ENCODE measurements around the gene SHISA4. TPM values are rescaled to one million over a fixed set of nuclear protein-coding genes. Genes with fewer than 3 reads are reported as not detected.

Gene SHISA4
- total RNA-seq, 1 experiment from 2014 or later: 6.3 TPM

DNA sequence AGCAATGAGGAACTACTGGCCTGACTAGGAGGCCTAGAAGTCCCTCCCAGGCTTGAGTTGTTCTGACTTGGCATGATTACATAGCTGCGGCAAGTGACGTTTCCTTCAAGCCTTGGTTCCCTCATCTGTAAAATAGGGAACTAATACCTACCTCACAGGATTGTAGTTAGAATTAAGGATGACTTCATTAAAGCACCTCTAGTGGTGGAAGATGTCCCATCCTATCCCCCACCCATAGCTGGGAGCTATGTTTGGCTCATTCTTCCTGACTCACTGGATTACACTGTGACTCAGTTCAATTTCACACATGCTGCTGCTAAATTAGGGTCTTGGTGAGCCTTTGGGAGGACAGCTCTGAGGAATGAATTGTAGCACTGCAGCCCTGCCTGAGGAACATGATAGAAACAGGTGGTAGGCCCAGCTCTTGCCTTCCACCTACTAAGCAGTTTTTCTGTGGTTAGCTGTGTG lies 6.0 kb upstream of the SHISA4 start:
- Mint-ChIP-seq H3K4me3 (no peak overlapping the region), H3K27ac (peak overlapping the region; percentile 35; the same call in 1 of the 2 replicates), H3K27me3 (ENCODE audit: low read depth) (peaks cover 13% of the 10 kb centered on the region), H3K4me1 (peaks cover 26% of the 10 kb centered on the region), H3K36me3 (no peaks in the 10 kb centered on the region), H3K9me3 (no peaks in the 10 kb centered on the region)
- TF ChIP-seq, protein P1, sequence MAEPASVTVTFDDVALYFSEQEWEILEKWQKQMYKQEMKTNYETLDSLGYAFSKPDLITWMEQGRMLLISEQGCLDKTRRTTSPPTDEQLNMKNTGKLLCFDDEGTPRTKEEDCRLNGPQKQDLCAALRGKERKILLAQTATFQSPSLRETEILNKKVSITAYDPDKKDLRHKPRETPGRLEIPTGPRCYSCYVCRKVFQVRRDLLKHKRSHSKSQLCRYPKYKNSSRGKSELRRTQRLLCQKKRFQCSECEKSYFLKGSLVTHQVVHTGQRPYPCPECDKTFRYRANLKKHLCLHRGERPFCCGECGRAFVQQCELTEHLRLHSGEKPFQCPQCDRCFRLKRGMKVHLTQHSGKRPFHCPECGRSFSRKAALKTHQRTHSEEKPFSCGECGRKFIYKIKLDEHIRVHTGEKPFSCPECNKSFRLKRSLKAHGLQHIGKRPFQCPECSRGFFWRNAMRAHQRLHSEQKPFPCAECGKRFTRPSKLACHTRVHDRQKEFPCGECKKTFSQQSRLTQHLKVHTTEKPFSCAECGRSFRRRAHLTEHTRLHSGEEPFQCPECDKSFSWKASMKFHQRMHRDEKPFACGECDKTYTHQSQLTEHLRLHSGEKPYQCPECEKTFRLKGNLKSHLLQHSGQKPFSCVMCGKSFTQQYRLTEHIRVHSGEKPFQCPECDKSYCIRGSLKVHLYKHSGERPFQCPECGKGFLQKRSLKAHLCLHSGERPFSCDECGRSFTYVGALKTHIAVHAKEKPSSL (CRISPR knock-in tag; conservative IDR thresholded peaks at IDR 0.05): no peak
- TF ChIP-seq SOX15 (CRISPR knock-in tag; IDR thresholded peaks at IDR 0.05): no peak
- no peak for TF ChIP-seq NR2C2 (CRISPR knock-in tag; IDR thresholded peaks at IDR 0.05)
- TF ChIP-seq, protein P2, sequence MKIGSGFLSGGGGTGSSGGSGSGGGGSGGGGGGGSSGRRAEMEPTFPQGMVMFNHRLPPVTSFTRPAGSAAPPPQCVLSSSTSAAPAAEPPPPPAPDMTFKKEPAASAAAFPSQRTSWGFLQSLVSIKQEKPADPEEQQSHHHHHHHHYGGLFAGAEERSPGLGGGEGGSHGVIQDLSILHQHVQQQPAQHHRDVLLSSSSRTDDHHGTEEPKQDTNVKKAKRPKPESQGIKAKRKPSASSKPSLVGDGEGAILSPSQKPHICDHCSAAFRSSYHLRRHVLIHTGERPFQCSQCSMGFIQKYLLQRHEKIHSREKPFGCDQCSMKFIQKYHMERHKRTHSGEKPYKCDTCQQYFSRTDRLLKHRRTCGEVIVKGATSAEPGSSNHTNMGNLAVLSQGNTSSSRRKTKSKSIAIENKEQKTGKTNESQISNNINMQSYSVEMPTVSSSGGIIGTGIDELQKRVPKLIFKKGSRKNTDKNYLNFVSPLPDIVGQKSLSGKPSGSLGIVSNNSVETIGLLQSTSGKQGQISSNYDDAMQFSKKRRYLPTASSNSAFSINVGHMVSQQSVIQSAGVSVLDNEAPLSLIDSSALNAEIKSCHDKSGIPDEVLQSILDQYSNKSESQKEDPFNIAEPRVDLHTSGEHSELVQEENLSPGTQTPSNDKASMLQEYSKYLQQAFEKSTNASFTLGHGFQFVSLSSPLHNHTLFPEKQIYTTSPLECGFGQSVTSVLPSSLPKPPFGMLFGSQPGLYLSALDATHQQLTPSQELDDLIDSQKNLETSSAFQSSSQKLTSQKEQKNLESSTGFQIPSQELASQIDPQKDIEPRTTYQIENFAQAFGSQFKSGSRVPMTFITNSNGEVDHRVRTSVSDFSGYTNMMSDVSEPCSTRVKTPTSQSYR (CRISPR knock-in tag; IDR thresholded peaks at IDR 0.05): no peak
- TF ChIP-seq JUN (CRISPR knock-in tag; IDR thresholded peaks at IDR 0.05): no peak
- TF ChIP-seq ZNF219 (CRISPR knock-in tag; IDR thresholded peaks at IDR 0.05; ENCODE audit: borderline replicate concordance): no peak
- TF ChIP-seq, protein P3, sequence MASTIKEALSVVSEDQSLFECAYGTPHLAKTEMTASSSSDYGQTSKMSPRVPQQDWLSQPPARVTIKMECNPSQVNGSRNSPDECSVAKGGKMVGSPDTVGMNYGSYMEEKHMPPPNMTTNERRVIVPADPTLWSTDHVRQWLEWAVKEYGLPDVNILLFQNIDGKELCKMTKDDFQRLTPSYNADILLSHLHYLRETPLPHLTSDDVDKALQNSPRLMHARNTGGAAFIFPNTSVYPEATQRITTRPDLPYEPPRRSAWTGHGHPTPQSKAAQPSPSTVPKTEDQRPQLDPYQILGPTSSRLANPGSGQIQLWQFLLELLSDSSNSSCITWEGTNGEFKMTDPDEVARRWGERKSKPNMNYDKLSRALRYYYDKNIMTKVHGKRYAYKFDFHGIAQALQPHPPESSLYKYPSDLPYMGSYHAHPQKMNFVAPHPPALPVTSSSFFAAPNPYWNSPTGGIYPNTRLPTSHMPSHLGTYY (CRISPR knock-in tag; IDR thresholded peaks at IDR 0.05): no peak
- TF ChIP-seq, protein P4, sequence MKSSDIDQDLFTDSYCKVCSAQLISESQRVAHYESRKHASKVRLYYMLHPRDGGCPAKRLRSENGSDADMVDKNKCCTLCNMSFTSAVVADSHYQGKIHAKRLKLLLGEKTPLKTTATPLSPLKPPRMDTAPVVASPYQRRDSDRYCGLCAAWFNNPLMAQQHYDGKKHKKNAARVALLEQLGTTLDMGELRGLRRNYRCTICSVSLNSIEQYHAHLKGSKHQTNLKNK (CRISPR knock-in tag; IDR thresholded peaks at IDR 0.05): no peak
- TF ChIP-seq, protein P5, sequence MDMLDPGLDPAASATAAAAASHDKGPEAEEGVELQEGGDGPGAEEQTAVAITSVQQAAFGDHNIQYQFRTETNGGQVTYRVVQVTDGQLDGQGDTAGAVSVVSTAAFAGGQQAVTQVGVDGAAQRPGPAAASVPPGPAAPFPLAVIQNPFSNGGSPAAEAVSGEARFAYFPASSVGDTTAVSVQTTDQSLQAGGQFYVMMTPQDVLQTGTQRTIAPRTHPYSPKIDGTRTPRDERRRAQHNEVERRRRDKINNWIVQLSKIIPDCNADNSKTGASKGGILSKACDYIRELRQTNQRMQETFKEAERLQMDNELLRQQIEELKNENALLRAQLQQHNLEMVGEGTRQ (CRISPR knock-in tag; IDR thresholded peaks at IDR 0.05): no peak
- DNase-seq (ENCODE audit: low spot score) (no peak), ATAC-seq (peak; percentile 18)
- POLR2A ChIA-PET: interaction anchor here (0.5 to 0.6 kb wide), 2 partner anchors 68 to 406 kb away, joined by 3 to 4 read pairs; no protein-coding TSS in a partner anchor
- CTCF ChIA-PET: interaction anchor here (1.1 to 7.6 kb wide), 4 partner anchors 12 to 401 kb away, joined by 3 to 135 read pairs (median 8); partner anchors contain the start of gene IPO9

DNA sequence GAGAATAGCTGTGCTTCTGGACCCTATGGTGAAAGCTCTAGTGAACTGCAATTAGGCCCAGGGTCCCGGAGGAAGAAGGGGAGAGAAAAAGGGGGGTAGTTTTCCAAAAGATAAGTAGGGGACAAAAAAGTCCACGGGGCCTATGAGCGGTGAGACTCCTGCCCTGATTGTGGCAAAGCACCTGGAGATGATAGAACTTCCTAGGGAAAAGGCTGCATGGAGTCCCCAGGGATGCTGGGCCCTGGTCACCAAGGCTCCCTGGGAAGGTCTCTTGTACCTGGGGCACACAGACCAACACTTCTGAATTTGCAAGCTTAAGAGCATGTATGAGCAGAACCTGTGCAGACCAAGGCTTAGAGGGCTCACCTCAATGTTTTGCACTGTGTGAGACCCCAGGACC lies 5.4 kb upstream of the SHISA4 start:
- POLR2A ChIA-PET: no interaction called here

DNA sequence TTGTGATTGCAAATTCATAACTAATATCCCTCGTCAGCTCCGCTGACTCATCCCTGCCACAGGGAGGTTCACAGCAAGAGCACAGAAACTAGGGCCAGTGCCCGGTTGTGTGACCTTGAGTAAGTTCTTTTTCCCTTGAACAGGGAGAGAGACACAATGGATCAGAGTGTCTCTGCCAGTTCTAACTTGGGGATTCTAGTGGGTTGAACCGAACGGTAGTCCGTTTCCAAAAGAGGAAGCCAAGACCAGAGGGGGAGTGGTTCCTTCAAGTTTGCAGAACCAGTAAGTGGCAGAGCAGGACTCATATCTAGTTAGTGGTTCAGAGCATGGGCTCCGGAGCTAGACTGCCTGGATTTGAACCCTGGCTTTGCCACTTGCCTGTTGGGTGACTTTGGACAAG lies 4.9 kb upstream of the SHISA4 start:
- no peak for DNase-seq (ENCODE audit: low spot score)
- Mint-ChIP-seq H3K4me1 (peaks cover 30% of the 10 kb centered on the region), H3K27ac (no peak overlapping the region), H3K9me3 (no peaks in the 10 kb centered on the region), H3K4me3 (no peak overlapping the region), H3K36me3 (no peaks in the 10 kb centered on the region), H3K27me3 (ENCODE audit: low read depth) (peaks cover 21% of the 10 kb centered on the region)
- ChIA-PET POLR2A (interaction anchor here (1.3 kb wide), 1 partner anchor 11 kb away, joined by 3 read pairs; no protein-coding TSS in a partner anchor), CTCF (interaction anchor here (0.7 to 7.6 kb wide), 7 partner anchors 11 to 371 kb away, joined by 3 to 135 read pairs (median 6); partner anchors contain the start of genes IPO9 and LMOD1)
- ATAC-seq: no peak
- no peak for TF ChIP-seq SOX15 (CRISPR knock-in tag; IDR thresholded peaks at IDR 0.05)
- no peak for TF ChIP-seq FOXJ3 (CRISPR knock-in tag; IDR thresholded peaks at IDR 0.05; ENCODE audit: borderline replicate concordance)
- TF ChIP-seq TCF7 (CRISPR knock-in tag; IDR thresholded peaks at IDR 0.05; ENCODE audit: low read depth): no peak
- TF ChIP-seq, protein P6, sequence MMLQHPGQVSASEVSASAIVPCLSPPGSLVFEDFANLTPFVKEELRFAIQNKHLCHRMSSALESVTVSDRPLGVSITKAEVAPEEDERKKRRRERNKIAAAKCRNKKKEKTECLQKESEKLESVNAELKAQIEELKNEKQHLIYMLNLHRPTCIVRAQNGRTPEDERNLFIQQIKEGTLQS (CRISPR knock-in tag; conservative IDR thresholded peaks at IDR 0.05): no peak
- TF ChIP-seq, protein P7, sequence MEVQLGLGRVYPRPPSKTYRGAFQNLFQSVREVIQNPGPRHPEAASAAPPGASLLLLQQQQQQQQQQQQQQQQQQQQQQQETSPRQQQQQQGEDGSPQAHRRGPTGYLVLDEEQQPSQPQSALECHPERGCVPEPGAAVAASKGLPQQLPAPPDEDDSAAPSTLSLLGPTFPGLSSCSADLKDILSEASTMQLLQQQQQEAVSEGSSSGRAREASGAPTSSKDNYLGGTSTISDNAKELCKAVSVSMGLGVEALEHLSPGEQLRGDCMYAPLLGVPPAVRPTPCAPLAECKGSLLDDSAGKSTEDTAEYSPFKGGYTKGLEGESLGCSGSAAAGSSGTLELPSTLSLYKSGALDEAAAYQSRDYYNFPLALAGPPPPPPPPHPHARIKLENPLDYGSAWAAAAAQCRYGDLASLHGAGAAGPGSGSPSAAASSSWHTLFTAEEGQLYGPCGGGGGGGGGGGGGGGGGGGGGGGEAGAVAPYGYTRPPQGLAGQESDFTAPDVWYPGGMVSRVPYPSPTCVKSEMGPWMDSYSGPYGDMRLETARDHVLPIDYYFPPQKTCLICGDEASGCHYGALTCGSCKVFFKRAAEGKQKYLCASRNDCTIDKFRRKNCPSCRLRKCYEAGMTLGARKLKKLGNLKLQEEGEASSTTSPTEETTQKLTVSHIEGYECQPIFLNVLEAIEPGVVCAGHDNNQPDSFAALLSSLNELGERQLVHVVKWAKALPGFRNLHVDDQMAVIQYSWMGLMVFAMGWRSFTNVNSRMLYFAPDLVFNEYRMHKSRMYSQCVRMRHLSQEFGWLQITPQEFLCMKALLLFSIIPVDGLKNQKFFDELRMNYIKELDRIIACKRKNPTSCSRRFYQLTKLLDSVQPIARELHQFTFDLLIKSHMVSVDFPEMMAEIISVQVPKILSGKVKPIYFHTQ (CRISPR knock-in tag; IDR thresholded peaks at IDR 0.05): no peak
- TF ChIP-seq CREM (CRISPR knock-in tag; IDR thresholded peaks at IDR 0.05): no peak
- TF ChIP-seq RELA (CRISPR knock-in tag; IDR thresholded peaks at IDR 0.05; ENCODE audit: borderline replicate concordance): no peak
- no peak for TF ChIP-seq ZNF317 (CRISPR knock-in tag; IDR thresholded peaks at IDR 0.05; ENCODE audit: borderline replicate concordance, low read depth)
- no peak for TF ChIP-seq ZNF121 (CRISPR knock-in tag; IDR thresholded peaks at IDR 0.05)

More for the DNA sequence above, 5.4 kb upstream of the SHISA4 start:
- TF ChIP-seq, protein P3 (CRISPR knock-in tag; IDR thresholded peaks at IDR 0.05): peak; percentile 61; the same call in 1 of the 2 replicates
- TF ChIP-seq CREB1 (CRISPR knock-in tag; IDR thresholded peaks at IDR 0.05): no peak
- Mint-ChIP-seq H3K27me3 (ENCODE audit: low read depth) (peaks cover 19% of the 10 kb centered on the region), H3K4me3 (no peak overlapping the region), H3K27ac (peak overlapping the region; percentile 50; the same call in 1 of the 2 replicates), H3K36me3 (no peaks in the 10 kb centered on the region), H3K4me1 (peaks cover 29% of the 10 kb centered on the region), H3K9me3 (no peaks in the 10 kb centered on the region)
- CTCF ChIA-PET: interaction anchor here (0.7 to 7.6 kb wide), 8 partner anchors 11 to 401 kb away, joined by 3 to 135 read pairs (median 6); partner anchors contain the start of genes IPO9 and LMOD1
- ATAC-seq (no peak), DNase-seq (ENCODE audit: low spot score) (no peak)
